Fibroblast of lung (primary cell): ENCODE data around the gene HTR2C.

Experiments
- CTCF ChIP-seq, 2 donors: IDR thresholded peaks in 1 of 2; conservative IDR thresholded peaks in 1 of 2; 1 replicate in 1 of 2; 2 replicates in 1 of 2; pipeline ENCODE4 v1.5.1; 2011 to 2012; ENCODE audit warnings: low read length in 2 of 2, control low read depth in 1 of 2, inconsistent platforms in 1 of 2, low read depth in 1 of 2, mild to moderate bottlenecking in 1 of 2
- EZH2 ChIP-seq: IDR thresholded peaks from 2 replicates; pipeline ENCODE4 v1.5.1; 2012; ENCODE audit warnings: low read length, control low read depth, mild to moderate bottlenecking; ENCODE audit errors: missing control alignments

- TF ChIP-seq CTCF (conservative IDR thresholded peaks at IDR 0.05 in 1 of 2, IDR thresholded peaks at IDR 0.05 in 1 of 2; ENCODE audit: low read depth in 1 of 2, low read length in 2 of 2) = no peak
- no peak for TF ChIP-seq EZH2
Observed at GRCh38 chrX:114599911-114600310, 16.0 kb downstream of the HTR2C start.
